Measurements from ENCODE around the gene SGCB. TPM values are rescaled to one million over a fixed set of nuclear protein-coding genes. Genes with fewer than 3 reads are reported as not detected.

The SGCB gene
- total RNA-seq, 1 experiment from 2014 or later: 1.2 TPM

DNA sequence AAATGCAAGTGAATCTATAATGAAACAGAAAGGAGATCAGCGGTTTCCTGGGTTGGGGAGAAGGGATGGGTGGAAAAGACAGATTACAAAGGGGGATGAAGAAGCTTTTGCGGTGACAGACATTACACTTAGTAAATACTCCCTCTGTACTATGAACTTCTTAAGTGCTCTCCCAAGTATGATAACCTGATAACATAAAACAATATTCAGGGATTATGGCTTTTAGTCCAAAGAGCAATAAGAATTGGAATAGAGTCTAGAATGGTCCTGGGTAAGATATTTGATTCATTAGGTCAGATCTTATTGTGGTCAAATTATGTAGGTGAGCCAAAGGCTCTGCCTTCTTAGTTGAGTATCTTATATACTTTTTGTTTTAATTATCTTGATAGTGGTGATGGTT lies 27.1 kb downstream of the SGCB start:
- H3K9me2 ChIP-seq (ENCODE audit: insufficient read depth): no peaks in the 10 kb centered on the region
- H4K20me1 ChIP-seq (ENCODE audit: insufficient read depth): no peaks in the 10 kb centered on the region
- H3K27me3 ChIP-seq (ENCODE audit: insufficient read depth, low read depth): no peaks in the 10 kb centered on the region
- H3K9me3 ChIP-seq (ENCODE audit: insufficient read depth, low read depth): no peaks in the 10 kb centered on the region
- H3K27ac ChIP-seq: no peak overlapping the region
- H3K4me3 ChIP-seq: no peak overlapping the region
- no peak for TF ChIP-seq EZH2 (IDR thresholded peaks at IDR 0.05; ENCODE audit: low read depth)
- TF ChIP-seq, protein P1, sequence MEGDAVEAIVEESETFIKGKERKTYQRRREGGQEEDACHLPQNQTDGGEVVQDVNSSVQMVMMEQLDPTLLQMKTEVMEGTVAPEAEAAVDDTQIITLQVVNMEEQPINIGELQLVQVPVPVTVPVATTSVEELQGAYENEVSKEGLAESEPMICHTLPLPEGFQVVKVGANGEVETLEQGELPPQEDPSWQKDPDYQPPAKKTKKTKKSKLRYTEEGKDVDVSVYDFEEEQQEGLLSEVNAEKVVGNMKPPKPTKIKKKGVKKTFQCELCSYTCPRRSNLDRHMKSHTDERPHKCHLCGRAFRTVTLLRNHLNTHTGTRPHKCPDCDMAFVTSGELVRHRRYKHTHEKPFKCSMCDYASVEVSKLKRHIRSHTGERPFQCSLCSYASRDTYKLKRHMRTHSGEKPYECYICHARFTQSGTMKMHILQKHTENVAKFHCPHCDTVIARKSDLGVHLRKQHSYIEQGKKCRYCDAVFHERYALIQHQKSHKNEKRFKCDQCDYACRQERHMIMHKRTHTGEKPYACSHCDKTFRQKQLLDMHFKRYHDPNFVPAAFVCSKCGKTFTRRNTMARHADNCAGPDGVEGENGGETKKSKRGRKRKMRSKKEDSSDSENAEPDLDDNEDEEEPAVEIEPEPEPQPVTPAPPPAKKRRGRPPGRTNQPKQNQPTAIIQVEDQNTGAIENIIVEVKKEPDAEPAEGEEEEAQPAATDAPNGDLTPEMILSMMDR (conservative IDR thresholded peaks at IDR 0.05): no peak
- H3K4me1 ChIP-seq (replicated peaks; ENCODE audit: insufficient read depth): no peaks in the 10 kb centered on the region
- intact Hi-C loops (cut with micrococcal nuclease; ENCODE audit: unreplicated experiment): no loop called here
- H3F3A ChIP-seq (ENCODE audit: insufficient read depth, low read depth): no peaks in the 10 kb centered on the region
- H3K36me3 ChIP-seq (ENCODE audit: low read depth): no peaks in the 10 kb centered on the region
- no peaks in the 10 kb centered on the region for H3K79me2 ChIP-seq (ENCODE audit: low read depth)
- POLR2A ChIA-PET (ENCODE audit: unreplicated experiment): no interaction called here
- no peak overlapping the region for H3K4me2 ChIP-seq
- H2AFZ ChIP-seq: no peak overlapping the region
- DNase-seq: no peak
- CTCF ChIA-PET: no interaction called here
- BruUV-seq (replicated peaks): no TSS peak

DNA sequence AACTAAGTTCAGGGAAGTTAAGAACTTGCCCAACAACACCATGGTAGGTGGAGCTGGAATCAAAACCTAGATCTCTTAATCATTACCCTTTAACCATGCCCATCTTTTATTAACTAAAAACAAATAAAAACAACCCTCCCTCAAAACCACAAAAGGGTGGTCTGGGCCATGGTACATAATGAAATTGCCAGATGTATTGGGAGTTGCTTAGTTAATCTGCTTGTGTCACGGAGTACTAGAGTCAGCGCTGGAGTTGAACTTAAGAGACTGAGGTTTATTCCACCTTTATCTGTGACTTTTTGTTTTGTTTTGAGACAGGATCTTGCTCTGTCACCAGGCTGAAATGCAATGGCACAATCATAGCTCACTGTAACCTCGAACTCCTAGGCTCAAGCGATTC lies 31.2 kb downstream of the SGCB start:
- no peaks in the 10 kb centered on the region for H3K79me2 ChIP-seq (ENCODE audit: low read depth)
- no TSS peak for BruUV-seq (replicated peaks)

DNA sequence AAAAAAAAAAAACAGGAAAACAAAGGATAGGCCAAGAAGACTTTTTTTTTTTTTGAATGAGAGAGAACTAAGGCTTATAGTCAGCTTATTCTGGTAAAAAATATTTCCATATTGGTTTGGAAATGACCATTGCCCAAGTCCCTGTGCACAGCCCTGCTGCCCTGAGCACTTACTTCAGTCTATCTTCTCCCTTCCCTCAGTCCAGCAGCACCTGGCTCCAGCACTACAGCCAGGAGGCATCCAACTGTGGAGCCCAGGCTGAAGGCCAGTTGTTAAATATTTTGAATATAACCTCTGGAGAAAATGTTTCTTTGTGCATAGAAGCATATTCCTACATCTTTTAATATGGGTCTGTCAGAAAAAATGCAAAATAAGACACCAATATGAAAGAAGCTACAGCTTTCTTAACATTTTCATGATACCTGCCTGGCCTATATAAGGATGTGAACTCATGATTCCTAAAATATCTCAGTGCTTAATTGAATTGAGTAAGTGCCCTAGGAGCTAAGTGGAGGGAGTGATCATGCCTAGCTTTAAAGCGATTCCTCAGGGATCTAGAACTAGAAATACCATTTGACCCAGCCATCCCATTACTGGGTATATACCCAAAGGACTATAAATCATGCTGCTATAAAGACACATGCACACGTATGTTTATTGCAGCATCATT lies 32.4 kb downstream of the SGCB start:
- Histone ChIP-seq H4K20me1 (ENCODE audit: insufficient read depth) (no peaks in the 10 kb centered on the region), H3K9me3 (ENCODE audit: insufficient read depth, low read depth) (no peaks in the 10 kb centered on the region), H3K27ac (no peak overlapping the region), H3F3A (ENCODE audit: insufficient read depth, low read depth) (no peaks in the 10 kb centered on the region), H3K27me3 (ENCODE audit: insufficient read depth, low read depth) (no peaks in the 10 kb centered on the region), H3K9me2 (ENCODE audit: insufficient read depth) (no peaks in the 10 kb centered on the region), H2AFZ (no peak overlapping the region), H3K4me2 (no peak overlapping the region), H3K36me3 (ENCODE audit: low read depth) (no peaks in the 10 kb centered on the region), H3K79me2 (ENCODE audit: low read depth) (no peaks in the 10 kb centered on the region), H3K4me1 (replicated peaks; ENCODE audit: insufficient read depth) (peaks cover 7% of the 10 kb centered on the region), H3K4me3 (no peak overlapping the region)
- intact Hi-C loops (cut with micrococcal nuclease; ENCODE audit: unreplicated experiment): no loop called here
- ChIA-PET CTCF (no interaction called here), POLR2A (ENCODE audit: unreplicated experiment) (no interaction called here)
- DNase-seq: no peak
- no TSS peak for BruUV-seq (replicated peaks)
- TF ChIP-seq, protein P1 (conservative IDR thresholded peaks at IDR 0.05): no peak
- no peak for TF ChIP-seq EZH2 (IDR thresholded peaks at IDR 0.05; ENCODE audit: low read depth)

More for the DNA sequence above, 31.2 kb downstream of the SGCB start:
- no peaks in the 10 kb centered on the region for H3K36me3 ChIP-seq (ENCODE audit: low read depth)
- no peaks in the 10 kb centered on the region for H4K20me1 ChIP-seq (ENCODE audit: insufficient read depth)
- intact Hi-C loops (cut with micrococcal nuclease; ENCODE audit: unreplicated experiment): no loop called here
- no peak for DNase-seq
- H3K9me3 ChIP-seq (ENCODE audit: insufficient read depth, low read depth): no peaks in the 10 kb centered on the region
- no peak overlapping the region for H3K4me3 ChIP-seq
- CTCF ChIA-PET: no interaction called here
- H3K27me3 ChIP-seq (ENCODE audit: insufficient read depth, low read depth): no peaks in the 10 kb centered on the region
- TF ChIP-seq, protein P1 (conservative IDR thresholded peaks at IDR 0.05): no peak
- TF ChIP-seq EZH2 (IDR thresholded peaks at IDR 0.05; ENCODE audit: low read depth): no peak
- H2AFZ ChIP-seq: no peak overlapping the region
- H3K9me2 ChIP-seq (ENCODE audit: insufficient read depth): no peaks in the 10 kb centered on the region
- no peak overlapping the region for H3K27ac ChIP-seq
- POLR2A ChIA-PET (ENCODE audit: unreplicated experiment): no interaction called here
- H3K4me1 ChIP-seq (replicated peaks; ENCODE audit: insufficient read depth): peaks cover 2% of the 10 kb centered on the region; the same call in 1 of the 2 replicates
- H3K4me2 ChIP-seq: no peak overlapping the region
- H3F3A ChIP-seq (ENCODE audit: insufficient read depth, low read depth): no peaks in the 10 kb centered on the region

All from PC-9 (cell line).